NCI-H128 (cell line): Measurements from ENCODE around the gene HINFP.
A peak's percentile ranks its signal among the peaks of the same experiment; 100 is the strongest.

Source experiments
- DNase-seq: peaks from one replicate; lab custom pipeline; 2025; ENCODE audit not compliant: unreplicated experiment; lab: John Stamatoyannopoulos, UW

The HINFP gene, protein sequence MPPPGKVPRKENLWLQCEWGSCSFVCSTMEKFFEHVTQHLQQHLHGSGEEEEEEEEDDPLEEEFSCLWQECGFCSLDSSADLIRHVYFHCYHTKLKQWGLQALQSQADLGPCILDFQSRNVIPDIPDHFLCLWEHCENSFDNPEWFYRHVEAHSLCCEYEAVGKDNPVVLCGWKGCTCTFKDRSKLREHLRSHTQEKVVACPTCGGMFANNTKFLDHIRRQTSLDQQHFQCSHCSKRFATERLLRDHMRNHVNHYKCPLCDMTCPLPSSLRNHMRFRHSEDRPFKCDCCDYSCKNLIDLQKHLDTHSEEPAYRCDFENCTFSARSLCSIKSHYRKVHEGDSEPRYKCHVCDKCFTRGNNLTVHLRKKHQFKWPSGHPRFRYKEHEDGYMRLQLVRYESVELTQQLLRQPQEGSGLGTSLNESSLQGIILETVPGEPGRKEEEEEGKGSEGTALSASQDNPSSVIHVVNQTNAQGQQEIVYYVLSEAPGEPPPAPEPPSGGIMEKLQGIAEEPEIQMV

DNA sequence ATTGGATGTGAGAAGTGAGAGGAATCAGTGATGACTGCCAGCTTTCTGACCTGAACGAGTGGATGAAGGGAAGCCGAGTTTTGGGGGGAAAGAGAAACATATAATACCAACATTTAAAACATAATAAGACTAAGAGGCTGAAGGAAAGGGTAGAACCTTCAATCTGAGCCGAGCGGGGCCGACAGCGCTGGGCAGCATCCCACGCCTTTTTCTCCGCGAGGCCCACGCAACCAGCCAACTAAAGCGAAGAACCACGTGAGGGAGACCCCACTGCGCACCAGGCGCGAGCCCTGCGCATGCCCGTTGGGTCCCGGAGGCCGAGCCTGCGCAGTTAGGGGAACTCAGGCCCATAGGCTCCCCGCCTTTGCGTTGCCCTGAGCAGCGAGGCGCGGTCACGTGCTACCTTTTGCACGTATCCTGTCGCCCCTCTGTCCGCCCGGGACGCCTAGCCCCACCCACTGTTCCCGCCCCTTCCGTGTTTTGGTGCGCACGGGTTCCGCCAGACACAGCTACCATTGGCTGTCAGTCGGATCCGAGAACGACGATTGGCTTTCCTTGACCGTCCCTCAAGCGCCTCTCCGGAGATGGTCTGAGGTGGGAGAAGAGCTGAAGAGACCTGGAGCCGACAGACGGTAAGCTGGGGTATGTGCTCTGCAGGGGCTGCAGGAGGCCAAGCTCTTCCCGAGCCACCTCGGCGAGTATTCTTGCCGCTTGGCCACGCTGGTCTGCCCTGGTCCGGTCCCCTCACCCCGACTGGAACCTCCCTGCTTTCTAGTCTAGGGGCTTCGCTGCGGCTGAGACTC, at the start of gene HINFP:
HINFP (plus strand) TSS at position 573 of the 803 bp plus-strand sequence. CDS start 5,365 bp downstream, outside the sequence.
- DNase-seq: peak; percentile 97

DNA sequence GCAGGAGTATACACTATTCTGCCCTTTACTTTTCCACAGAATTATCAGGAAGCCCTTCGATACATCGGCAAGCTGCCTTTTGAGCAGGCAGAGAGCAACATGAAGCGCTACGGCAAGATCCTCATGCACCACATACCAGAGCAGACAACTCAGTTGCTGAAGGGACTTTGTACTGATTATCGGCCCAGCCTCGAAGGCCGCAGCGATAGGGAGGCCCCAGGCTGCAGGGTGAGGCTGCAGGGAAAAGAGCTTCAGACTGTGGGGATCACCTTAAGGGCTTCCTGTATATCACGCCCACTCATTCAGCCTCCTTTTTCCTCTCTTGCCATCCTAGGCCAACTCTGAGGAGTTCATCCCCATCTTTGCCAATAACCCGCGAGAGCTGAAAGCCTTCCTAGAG, 43.5 kb upstream of the HINFP start:
- DNase-seq: no peak

DNA sequence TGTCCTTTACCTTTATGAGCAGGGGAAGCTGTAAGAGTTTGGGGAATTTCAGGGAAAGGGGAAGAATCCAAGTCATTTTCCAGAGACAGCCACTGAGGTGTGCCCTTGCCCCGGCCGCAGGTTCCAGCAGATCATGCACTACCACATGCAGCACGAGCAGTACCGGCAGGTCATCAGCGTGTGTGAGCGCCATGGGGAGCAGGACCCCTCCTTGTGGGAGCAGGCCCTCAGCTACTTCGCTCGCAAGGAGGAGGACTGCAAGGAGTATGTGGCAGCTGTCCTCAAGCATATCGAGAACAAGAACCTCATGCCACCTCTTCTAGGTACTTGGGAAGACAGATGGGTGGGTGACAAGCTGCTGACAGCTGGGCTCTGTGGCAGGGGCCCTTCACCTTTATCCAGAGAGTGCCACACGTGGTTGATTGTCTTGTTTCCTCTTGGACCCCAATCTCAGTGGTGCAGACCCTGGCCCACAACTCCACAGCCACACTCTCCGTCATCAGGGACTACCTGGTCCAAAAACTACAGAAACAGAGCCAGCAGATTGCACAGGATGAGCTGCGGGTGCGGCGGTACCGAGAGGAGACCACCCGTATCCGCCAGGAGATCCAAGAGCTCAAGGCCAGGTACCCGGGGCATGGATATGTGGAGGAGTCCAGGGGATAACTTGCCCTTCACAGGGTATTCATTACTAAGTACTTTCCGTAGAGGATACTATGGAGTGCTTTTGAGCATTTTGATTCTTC, 42.5 kb upstream of the HINFP start:
- no peak for DNase-seq

DNA sequence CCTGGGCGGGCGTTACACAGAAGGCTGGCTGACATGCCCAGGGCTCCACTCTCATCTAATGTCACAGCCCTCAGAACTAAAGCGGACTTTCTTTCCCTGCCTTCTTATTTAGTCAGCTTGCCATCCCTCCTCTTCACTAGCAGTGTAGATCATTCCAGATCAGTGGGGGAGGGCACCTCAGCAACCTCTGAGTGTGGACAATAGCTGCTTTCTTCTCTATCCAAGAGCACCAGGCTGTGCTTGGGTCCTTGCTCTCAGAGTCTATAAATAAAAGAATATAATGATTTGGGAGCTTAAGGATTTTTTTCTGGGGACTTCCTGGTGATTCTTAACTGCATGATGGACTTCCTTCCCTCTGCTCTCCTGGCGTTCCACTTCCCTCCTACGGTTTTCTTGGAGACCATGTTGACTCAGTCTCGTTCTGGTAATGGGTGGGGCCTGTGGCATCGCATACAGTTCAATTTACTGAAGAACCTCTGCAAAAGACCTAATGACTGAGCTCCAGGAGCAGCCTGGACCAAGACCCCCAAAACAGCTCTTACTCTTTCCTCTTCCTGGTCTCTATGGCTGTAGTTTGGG, 39.6 kb upstream of the HINFP start:
- no peak for DNase-seq

DNA sequence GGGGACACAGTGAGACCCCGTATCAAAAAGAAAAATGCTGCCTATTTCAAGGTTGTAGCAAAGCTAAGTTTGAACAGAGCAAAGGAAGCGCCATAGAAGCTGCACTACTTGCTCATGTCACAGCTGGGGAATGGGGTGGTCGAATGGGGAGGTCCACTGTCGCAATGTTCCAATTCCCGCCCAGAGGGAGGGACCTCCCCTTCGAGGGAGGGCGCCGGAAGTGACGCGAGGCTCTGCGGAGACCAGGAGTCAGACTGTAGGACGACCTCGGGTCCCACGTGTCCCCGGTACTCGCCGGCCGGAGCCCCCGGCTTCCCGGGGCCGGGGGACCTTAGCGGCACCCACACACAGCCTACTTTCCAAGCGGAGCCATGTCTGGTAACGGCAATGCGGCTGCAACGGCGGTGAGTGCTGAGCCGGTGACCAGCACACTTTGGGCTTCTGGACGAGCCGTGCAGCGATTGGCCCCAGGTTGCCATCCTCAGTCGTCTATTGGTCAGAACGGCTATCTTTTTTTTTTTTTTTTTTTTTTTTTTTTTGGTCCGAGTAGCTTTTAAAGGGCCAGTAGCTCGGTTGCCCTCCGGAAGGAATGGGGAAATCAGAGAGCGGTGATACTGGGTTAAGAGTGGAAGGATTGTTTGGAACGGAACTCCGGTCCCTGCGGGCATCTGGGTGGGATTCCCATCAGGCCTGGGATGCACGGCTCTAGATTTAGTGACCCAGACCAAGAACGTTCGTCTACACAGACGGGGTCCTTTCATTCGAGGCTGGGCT, 36.5 kb upstream of the HINFP start, which contains the start of gene HMBS:
HMBS (plus strand) TSS at position 219 of the 774 bp plus-strand sequence; CDS start at position 372, 153 bp downstream.
- DNase-seq: peak; percentile 68

DNA sequence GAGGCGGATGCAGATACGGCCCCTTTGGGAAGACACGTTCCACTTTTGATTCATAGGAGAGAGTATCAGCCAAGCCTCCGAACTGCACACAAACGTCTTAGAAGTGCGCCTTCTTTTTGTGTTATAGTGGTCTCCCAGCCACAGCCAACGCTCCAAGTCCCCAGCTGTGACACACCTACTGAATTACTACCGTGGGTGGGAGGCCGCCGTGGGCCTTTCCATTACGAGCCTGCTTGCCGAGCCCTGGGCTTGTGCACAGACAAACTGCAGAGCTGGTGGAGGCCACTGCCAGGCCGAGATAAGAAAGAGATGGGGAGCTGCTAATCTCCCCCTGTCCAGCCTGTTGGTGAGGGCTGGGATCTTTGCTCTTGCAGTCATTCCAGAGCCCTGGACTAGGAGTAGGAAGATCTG, 35.9 kb upstream of the HINFP start:
- no peak for DNase-seq

DNA sequence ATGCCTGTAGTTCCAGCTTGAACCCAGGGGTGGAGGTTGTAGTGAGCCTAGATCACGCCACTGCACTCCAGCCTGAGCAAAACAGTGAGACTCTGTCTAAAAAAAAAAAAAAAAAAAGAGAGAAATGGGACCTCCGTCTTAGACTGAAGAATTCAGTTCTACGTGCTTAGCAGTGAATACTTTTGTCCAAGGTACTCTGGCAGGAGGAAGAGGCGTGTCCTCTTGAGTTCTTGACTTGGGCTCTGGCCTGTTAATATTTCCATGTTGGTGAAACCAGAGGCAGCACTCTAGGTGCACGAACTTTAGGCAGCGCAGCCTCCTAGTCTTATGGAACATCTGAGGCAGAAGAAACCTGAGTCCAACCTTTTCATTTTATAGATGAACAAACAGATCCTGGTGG, 34.3 kb upstream of the HINFP start:
- DNase-seq: no peak

DNA sequence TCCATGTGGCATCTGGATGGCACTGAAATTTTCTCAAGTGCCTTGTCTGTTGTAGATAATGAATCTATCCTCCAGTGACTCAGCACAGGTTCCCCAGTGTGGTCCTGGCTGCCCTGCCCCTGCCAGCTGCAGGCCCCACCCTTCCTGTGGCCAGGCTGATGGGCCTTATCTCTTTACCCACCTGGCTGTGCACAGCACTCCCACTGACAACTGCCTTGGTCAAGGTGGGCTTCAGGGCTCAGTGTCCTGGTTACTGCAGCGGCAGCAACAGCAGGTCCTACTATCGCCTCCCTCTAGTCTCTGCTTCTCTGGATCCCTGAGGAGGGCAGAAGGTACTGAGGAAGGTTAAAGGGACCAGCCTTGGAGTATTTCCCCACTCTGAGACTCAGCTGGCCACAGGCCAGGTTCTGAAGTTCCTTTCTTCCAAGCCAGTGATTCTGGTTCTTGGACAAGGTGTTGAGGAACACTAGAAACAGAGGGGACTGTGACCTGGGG, 33.6 kb upstream of the HINFP start:
- DNase-seq: no peak

DNA sequence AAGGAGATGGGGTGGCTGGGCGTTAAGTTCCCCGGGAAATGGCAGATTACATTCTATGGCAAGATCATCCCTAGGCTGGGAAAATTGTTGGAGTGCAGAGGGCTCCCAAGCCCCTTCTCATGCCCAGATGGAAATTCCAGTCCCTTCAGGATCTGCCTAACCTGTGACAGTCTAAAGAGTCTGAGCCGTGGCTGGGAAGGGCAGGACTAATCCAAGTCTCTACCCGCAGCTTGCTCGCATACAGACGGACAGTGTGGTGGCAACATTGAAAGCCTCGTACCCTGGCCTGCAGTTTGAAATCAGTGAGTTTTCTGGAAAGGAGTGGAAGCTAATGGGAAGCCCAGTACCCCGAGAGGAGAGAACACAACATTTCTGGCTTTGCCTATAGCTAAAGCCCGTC, 33.0 kb upstream of the HINFP start:
- no peak for DNase-seq

DNA sequence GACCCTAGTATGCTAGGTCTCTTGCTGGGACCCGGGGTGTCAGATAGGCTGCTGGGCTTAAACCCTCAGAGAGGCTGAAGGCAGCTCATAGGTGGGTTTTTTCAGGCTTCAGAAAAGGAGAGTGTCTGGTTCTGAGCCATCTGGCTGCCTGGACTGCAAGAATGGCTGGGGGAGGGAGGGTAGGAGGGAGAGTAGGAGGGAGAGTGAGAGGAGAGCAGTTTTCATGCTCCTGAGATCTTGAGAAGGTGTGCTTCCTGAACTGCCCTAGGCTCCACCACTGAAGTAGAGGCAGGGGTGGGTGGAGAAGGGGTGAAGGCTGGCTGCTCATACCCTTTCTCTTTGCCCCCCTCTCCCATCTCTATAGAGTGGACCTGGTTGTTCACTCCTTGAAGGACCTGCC, 32.1 kb upstream of the HINFP start:
- DNase-seq: no peak

DNA sequence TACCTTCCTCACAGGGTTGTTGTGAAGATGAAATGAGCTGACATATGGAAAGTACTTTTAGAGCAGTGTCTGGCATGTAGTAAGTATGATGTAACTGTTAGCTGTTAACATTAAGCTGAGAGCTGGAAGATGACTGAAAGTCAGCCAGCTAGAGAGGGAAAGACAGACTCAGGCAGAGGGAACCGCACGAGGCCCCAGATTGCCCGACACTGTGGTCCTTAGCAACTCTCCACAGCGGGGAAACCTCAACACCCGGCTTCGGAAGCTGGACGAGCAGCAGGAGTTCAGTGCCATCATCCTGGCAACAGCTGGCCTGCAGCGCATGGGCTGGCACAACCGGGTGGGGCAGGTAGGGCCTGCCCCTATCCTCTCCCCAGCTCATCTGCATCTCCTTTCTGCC, 30.2 kb upstream of the HINFP start:
- no peak for DNase-seq

DNA sequence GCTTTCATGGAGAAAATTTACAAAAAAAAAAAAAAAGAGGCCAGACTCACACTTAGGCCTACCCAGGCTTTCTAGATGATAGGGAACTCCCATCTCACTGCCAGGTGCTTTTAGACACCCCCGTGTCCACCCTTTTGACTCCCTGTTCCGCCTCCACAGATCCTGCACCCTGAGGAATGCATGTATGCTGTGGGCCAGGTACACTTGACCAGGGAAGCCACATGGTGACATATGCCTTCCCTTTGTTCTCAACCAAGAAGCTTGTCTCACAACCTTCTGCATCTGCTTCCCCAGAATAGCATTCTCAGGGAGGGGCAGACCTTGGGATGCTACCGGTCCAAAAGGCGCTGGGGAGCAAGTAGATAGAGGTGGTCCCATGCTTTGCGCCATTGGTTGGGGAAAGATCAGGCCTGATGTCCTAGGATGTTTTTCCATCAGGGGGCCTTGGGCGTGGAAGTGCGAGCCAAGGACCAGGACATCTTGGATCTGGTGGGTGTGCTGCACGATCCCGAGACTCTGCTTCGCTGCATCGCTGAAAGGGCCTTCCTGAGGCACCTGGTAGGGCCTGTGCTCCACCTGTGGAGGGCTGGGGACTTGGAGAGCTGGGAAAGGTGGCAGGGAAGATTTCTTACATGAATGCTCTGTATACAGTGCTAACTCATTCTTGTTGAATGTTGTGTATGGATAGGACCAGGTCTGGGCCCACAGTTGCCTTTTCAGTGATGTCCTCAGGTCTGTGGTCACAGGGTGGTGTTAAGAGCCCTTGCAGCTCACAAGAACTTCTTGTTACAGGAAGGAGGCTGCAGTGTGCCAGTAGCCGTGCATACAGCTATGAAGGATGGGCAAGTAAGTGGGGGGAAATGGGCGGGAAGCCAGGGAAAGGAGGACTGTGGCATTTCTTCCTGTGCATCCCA, 29.2 kb upstream of the HINFP start:
- no peak for DNase-seq

DNA sequence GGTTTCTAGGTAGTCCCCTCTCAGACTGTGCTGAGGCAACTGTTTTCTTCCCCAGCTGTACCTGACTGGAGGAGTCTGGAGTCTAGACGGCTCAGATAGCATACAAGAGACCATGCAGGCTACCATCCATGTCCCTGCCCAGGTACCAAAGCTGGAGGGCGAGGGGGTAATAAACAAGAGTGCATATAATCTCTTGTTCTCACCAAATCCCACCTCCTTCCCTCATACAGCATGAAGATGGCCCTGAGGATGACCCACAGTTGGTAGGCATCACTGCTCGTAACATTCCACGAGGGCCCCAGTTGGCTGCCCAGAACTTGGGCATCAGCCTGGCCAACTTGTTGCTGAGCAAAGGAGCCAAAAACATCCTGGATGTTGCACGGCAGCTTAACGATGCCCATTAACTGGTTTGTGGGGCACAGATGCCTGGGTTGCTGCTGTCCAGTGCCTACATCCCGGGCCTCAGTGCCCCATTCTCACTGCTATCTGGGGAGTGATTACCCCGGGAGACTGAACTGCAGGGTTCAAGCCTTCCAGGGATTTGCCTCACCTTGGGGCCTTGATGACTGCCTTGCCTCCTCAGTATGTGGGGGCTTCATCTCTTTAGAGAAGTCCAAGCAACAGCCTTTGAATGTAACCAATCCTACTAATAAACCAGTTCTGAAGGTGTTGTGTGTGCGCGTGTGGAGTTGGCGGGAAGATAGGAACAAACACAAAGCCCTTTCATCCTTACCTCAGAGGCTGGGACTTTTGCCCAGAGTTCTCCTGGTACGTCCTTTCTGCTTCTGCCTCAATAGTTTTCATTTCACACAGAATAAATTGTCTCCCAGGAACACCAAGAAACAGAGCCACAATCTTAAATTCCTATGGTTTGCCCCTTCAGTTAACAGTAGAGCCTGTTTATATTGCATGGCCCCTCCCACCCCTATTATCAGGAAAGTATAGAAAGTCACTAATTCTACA, 28.2 kb upstream of the HINFP start:
- no peak for DNase-seq

DNA sequence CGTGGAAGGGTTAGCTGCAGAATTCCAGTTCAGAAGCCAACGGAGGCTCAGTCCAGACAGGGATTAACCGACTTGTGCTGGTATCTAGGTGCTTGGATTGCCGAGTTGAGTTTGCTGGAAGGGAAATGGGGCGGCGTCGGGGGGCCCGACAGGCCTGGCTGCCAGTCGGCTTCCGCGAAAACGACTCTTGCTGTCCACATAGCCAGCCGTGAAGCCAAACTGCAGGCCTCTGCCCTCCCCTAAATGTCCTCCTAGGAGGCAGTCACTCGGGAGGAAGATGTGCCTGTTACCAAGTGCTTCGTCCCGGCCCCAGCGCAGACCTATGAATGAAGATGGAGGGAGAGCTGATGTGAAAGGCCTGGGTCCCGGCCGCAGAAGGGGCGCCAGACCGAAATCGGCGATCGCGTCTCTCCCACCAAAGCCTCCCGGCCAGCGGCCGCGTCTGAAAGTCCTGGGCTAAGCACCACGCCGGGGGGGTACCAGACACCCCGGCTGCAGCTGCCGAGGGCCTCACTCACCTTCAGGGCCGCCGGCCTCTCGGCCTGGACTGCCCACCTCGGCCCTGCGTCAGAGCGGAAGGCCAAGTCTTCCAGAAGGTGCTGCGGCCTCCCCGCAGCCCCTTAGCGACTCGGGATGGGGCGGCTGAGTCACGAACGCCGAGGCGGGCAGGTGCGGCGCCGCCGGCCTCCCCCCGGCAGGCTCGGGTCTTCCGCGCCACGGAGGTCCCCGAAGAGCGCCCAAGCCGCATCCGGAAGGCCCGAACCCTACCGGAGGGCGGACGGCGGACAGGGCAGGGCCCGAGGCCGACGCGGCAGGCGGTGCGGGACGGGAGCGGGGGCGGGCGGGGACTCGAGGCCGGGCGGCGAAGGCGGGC, 27.2 kb upstream of the HINFP start:
- no peak for DNase-seq

DNA sequence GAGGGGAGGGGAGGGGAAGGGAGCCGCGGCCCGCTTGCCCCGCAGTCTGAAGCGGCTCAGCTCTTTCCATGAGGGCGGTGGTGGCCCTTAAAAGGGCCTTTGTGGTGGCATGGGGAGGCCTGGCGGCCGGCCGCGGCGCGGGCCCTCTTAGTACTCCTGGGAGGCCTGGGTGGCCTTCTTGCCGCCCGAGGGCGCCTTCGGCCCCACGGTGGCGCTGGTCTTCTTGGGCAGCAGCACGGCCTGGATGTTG, 26.6 kb upstream of the HINFP start:
- no peak for DNase-seq

DNA sequence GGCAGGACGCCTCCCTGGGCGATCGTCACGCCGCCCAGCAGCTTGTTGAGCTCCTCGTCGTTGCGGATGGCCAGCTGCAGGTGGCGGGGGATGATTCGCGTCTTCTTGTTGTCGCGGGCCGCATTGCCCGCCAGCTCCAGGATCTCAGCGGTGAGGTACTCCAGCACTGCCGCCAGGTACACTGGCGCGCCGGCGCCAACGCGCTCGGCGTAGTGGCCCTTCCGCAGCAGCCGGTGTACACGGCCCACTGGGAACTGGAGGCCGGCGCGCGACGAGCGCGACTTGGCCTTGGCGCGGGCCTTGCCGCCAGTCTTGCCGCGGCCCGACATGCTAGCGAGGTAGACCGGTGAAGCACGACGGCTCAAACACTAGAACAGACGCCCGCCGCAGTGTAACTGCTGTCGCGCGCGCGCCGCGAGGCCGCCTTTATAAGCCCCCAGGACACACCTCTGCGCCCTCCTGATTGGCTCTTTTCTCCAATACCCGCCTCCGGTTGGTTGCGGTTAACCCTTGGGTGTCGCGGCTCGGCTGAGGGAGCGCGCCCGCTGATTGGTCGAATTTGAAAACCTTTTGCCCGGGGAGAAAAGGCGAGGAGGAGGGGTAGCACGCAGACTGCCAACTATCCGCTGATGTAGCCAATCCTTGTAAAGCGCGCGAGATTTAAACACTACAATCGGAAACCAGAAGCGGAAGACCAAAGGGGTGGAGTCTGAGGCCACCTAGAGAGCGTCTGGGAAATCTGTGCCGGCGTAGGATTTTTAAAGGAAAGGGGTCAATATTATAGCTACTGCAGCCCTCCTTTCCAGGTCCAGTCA, 26.1 kb upstream of the HINFP start:
- peak; percentile 96 for DNase-seq
